GM11168 (cell line): ENCODE measurements around the gene KCNH2.
"Not testable (repeated sequence)": the region's sequence is repeated elsewhere in the genome, so short reads cannot be mapped to it uniquely, and the experiment has no call there.

ENCODE experiments used
- in situ Hi-C: fragments of 300-500 bp; cut with MboI; formaldehyde crosslinking; loops from one replicate; pipeline ENCODE4 v1.12.0; 2022; ENCODE audit warnings: low sequenced_read_pairs; ENCODE audit not compliant: unreplicated experiment

The KCNH2 gene

DNA sequence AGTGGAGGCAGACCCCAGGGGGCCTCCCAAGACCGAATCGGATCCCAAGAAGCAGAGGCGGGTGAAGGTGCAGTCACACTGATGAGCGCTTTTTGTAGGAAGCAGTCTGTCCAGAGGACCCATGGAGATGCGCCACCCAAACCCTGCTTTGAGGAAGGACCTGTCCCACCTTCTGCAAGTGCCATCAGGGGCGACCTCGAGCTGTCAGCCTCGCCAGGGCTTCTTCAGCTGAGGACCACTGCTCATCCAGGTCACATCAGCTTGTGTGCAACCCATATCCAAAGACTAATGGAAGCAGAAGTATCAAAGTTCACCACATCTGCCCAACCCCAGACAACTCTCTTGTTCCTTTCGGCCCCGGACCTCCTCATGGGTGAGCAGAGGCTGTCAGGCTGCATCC, 61.5 kb downstream of the KCNH2 start:
- in situ Hi-C loops: no loop called here

DNA sequence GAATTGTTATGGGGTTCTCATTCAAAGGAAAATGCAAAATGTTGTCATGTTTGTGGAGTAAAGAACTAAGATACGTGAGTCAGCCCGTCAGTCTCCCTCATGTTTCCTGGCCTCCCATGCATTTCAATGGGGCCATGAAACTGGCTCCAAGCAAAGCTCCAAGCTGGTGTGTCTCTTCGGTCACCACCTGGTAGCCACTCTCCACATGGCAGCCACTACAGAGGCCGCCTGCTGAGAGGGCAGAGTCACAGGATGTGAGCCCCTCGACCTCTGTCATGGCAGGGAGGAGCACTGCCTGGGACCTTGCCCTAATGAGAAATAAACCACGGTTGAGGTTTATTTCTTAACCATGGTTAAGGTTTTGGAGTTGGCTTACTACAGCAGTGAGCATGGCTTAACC, 63.2 kb downstream of the KCNH2 start:
- in situ Hi-C loops: no loop called here

DNA sequence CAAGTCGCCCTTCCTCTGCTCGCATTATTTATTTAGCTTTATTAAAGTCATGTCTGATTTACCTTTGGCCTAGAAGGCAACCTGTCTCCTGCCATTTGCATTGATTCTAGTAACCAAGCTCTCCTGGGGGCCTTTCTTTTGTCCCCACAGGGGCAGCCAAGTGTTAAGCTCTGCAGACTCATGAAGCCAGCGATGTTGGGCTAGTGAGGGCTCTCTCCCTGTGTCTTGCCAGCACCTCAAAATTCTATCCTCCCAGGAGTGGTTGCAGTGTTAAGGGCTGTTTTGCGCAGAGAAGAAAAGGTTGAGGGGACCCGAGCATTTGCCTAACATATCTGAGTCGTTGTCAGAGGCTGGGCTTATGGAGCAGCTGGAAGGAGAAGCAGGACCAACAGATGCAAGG, 63.9 kb downstream of the KCNH2 start:
- in situ Hi-C loops: no loop called here

DNA sequence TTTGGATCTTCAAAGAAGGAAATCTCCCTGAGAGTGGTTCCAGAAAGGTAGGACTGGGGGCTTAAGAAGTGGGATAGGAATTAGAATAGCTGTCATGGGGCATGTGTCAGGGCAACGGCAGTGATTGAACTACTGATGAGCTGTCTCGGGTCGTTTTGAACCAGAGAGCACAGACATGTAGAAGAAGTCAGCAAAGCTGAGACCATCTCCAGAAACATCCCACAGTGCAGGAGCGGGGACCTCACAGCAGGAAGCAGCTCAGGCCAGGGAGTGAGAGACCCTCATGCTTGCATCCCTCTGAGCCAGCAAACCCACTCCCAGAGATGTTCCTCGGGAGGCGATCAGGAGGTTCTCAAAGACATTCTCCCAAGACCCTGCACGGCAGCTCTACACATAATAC, 65.7 kb downstream of the KCNH2 start:
- in situ Hi-C loops: no loop called here

DNA sequence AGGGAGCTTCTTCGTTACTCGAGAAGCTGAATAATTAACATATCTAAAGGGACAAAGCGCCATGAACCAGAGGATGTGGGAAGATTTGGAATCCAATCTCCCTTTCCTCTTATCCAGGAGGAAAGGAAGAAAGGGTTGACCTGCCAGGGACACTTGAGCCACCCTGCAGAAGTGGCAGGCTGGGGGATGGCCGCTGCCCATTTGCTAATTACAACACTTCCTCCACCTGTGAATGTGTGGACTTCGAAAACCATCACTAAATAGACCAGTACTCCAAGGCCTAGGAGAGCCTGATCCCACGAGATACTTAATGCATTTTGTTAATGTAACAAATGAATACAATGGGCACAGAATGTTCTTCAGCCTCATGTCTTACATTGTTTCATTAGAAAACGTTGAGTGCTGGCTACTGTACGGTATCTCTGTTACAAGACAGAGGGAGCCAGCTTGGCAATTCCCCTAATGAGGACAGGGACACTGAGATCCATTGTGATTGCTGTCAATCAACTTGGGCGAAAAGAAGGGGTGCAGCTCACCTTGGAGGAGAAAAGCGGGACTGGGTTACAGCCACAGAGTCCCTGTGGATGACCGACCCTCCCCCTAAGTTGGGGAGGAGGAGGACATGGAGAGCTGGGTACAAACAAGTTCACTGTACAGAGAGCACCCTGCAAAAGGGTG, 66.4 kb downstream of the KCNH2 start:
- in situ Hi-C loops: no loop called here

DNA sequence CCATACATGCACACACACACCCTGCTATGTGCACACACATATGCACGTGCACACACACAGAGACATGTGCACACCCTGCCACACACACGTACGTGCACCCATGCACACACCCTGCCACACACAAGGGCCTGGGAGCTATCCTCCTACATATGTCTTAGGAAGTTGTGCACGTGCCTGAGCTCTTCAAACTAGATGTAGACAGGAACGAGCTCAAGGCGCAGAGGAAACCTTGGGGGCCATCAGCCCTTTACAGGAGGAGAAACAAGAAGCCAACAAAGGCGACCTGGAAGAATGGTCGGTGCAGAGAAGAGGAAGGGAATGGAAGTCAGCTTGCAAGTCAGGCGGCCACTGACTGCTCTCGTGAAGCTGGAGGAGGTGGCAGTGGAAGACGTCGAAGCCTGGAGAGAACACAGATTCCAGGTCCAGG, 67.1 kb downstream of the KCNH2 start:
- in situ Hi-C loops: no loop called here

DNA sequence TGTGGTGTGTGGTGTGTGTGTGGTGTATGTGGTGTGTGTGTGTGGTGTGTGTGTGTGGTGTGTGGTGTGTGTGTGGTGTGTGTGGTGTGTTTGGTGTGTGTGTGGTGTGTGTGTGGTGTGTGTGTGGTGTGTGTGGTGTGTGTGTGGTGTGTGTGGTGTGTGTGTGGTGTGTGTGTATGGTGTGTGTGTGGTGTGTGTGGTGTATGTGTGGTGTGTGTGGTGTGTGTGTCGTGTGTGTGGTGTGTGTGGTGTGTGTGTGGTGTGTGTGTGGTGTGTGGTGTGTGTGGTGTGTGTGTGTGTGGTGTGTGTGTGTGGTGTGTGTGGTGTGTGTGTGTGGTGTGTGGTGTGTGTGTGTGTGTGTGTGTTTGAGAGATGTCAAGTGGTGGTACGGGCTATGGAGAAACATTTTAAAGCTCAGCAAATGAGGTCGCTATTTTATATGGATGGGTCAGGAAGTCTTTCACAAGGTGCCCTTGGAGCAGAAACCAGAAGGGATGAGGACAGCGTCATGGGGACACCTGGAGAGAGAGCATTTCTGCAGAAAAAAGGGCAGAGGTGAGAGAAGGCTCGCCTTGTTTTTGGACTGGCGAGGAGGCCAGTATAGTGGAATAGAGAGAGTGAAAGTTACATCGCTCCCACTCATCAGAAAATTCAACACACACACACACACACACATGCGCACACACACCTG, 67.7 kb downstream of the KCNH2 start:
- in situ Hi-C loops: not testable (repeated sequence)

DNA sequence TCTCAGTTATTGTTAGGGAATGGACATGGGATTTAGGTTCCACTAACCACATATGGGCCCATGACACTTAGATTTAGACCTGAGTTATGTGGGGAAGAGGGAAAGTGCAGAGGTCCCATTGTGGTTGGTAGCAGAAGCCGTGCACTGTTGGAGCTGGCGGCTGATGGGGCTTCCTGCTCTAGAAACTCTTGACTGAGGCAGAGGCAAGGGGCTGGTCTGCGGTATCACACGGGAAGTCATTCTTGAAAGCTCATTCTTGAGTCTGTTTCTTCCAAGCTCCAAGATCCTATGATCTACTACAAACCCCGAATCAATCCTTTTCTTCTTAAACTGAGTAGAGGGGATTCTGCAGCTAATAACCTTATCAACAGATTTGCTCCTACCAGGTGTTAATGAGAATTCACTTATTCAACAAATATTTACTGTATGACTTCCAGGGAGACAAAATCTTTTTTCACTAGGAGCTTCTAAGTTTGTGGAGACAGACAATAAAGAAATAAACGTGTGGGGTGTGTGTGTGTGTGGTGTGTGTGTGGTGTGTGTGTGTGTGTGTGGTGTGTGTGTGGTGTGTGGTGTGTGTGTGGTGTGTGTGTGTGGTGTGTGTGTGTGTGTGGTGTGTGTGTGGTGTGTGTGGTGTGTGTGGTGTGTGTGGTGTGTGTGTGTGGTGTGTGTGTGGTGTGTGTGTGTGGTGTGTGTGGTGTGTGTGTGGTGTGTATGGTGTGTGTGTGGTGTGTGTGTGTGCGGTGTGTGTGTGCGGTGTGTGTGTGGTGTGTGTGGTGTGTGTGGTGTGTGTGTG, 68.7 kb downstream of the KCNH2 start:
- in situ Hi-C loops: loop anchor here (10.0 kb wide), 1 partner anchor 105 kb away; no protein-coding TSS in a partner anchor

DNA sequence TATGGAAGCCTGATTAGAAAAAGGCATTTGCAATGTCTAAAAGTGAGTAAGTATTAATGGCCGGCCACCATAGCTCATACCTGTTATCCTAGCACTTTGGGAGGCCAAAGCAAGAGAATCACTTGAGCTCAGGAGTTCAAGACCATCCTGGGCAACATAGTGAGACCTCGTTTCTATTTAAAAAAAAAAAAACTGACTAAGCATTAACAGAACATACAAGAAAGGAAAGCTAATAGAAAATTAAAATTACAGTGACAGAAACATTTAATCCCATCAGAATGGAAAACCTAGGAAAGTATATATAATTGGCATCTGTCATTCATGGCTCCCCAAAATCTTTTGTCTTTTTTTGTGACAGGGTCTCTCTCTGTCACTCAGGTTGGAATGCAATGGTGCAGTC, 69.9 kb downstream of the KCNH2 start:
- in situ Hi-C loops: loop anchor here (10.0 kb wide), 1 partner anchor 107 kb away; no protein-coding TSS in a partner anchor

DNA sequence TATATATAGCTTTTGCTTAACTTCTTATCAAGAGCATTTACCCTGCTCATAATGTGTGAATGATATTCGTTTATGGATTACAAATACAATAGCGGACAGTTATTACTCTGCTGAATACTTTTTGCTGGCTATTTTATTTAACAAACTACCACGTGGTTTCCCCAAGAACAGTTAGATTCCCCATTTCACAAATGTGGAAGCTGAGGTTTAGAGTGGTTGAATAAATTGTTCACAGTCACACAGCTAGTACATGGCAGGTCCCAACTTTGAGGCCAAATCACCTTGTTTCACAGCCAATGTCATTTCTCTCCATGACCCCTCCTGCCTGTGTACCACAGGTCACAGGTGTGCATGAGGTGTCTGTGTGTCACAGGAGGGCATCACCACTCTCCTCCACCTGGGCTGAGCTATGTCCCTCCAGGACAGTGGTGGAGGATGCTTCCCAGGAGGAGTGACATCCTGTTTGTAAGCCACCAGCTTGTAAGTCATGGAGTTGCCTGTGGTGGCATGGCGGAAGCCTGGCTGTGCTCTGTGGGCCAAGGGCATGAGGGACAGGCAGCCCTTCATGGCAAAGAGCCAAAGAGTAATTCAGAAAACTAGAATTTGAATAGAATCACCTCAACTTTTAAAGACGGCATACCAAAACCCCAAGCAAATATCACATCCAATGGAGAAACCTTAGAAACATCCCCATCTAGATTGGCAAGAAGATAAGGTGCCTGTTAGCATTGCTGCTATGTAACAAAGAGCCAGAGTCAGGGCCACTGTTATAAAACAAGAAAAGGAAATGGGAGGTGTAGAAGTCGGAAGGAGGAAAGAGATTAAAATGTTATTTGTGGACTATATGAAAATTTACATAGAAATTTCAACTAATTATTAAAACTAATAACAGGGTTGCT, 73.9 kb downstream of the KCNH2 start:
- in situ Hi-C loops: loop anchor here (10.0 kb wide), 1 partner anchor 111 kb away; no protein-coding TSS in a partner anchor

DNA sequence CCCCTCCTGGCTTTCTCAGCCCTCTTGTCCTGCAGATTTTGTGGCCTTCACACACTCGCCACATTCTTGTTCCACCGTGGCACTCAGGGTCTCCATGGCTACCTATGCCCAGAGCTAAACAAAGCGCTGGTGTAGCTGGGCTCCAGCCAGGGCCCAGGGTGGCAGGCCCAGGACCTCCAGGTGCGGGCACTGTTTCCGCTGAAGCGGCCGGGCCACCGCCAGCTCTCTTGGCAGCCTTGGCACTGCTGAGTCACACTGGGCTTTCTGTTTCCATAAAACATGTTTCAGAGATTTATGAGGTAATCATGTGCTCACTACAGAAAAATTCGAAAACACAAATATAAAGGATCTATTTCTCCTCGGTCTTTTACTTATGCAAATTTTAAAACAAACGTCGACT, 74.5 kb downstream of the KCNH2 start:
- in situ Hi-C loops: loop anchor here (10.0 kb wide), 1 partner anchor 111 kb away; no protein-coding TSS in a partner anchor

DNA sequence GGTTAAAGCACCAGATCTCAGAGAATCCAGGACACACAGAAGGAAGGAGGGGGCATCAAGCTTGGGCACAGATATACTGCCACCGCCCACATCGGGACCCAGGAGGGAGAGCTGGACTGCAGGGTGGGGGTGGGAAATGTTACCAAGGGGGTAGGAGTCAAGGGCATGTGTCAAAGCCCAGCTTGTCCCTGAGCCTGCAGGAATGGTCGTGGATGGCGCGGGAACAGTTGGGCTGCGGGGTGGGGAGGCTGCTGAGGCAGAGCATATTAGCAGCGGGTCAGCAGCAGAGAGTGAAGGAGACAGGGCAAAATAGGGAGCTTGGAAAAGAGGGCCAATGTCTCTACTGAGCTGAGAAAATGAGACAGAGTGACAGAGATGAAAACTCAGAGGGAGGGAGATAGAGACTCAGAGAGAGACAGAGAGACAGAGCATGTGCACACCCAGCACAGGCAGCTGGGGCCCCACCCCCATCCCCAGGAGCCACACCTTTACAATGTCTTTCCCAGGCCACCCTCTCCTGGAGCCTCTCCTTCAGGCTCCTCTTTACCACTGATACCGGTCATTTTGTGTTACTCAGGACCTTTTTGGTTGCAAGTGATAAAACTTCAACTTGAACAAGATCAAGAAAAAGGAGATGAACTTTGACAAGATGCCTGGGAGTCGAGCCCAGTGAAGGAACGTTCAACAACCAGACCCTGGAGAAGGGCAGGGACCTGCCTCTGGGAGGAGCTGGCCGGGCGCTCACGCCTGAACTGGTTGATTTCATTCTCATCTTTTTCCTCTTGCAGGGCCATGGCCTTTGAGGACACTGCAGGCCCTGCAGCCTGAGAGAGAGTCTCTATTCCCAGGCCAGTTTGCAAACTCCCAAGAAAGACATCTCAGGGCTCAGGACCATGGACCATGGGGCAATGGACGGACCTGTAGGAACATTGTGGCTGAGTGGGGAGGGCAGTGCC, 75.8 kb downstream of the KCNH2 start:
- in situ Hi-C loops: loop anchor here (10.0 kb wide), 1 partner anchor 112 kb away; no protein-coding TSS in a partner anchor

DNA sequence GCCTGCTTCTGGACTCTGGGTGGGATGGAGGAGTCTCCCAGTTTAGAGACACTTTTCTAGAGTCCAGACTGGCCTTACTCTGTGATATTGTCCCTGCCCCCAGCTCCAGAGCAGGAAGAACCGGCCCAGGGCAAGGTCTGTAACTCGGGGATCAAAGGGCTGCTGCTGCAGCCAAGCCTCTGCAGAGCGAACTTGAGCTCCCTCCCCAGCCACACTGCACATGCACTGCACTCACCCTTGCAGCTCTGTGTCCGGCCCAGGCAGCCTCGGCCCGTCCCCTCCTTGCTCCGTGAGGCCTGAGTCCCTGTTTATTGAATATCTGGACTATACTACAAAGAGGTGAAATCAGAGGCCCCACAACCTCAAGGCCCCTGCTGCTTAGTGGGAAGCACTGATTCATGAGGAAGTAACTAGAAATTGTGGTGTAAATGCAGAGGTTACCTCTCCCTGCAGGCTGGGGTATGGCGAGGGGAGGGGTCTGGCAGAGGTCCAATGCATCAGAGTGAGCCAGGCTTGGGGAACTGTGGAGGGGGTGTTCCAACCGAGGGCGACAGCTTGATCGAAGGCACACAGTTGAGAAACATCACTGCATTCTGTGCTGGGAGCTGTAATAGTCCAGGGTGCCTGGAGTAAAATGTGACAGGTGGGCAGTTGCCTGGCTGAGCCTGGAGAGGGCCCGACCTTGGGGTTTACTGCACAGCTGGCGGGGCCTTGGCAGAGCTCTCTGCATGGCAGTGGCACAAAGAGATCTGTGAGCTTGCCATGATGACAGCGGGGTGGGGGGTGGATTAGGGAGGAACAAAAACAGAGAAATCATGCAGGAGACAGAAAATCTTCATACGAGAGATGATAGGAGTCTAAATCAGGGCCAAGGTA, 76.7 kb downstream of the KCNH2 start:
- in situ Hi-C loops: loop anchor here (10.0 kb wide), 1 partner anchor 113 kb away; no protein-coding TSS in a partner anchor

DNA sequence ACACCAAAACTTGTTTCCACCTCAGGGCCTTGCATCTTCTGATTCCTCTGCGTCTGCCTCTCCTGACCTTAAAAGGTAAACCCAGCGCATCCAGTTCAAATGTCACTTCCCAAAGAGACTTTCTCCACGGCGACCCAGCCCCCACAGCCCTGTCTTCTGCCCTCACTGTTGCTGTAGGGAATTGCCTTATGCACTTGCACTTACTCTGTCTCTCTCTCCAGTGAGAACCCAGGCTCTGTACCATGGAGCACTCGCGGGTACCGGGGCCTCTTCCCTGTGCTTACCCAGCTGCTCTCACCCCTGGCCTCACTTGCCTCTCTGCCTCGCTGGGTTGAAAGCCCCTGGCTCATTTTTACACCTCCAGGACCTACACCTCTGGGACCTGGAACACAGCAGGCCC, 77.4 kb downstream of the KCNH2 start:
- in situ Hi-C loops: loop anchor here (10.0 kb wide), 1 partner anchor 114 kb away; no protein-coding TSS in a partner anchor

DNA sequence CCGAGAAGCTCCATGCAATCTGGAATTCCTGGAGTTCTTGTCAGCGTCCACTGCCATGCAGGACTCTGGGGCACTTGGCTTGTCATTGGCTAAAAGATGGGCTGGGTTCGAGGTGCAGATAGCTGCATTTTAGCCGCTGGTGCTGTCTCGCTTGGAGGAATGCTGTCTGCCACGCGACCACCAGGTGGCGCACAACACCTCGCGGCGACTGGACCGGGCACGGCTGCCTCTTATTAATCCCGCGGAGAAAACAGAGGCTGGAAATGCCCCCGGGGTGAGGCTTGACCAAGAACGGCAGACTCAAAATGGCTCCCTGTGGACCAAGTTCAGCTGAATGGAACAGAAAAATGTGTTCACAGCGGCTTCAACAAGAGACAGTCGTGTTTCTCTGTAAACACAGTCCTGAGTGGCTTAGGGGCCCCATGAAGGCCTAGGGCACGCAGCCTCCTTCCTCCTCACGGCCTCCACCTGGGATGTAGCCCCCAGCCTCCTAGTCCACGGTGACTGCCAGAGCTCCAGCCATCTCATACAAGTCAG, 79.6 kb downstream of the KCNH2 start:
- in situ Hi-C loops: no loop called here

DNA sequence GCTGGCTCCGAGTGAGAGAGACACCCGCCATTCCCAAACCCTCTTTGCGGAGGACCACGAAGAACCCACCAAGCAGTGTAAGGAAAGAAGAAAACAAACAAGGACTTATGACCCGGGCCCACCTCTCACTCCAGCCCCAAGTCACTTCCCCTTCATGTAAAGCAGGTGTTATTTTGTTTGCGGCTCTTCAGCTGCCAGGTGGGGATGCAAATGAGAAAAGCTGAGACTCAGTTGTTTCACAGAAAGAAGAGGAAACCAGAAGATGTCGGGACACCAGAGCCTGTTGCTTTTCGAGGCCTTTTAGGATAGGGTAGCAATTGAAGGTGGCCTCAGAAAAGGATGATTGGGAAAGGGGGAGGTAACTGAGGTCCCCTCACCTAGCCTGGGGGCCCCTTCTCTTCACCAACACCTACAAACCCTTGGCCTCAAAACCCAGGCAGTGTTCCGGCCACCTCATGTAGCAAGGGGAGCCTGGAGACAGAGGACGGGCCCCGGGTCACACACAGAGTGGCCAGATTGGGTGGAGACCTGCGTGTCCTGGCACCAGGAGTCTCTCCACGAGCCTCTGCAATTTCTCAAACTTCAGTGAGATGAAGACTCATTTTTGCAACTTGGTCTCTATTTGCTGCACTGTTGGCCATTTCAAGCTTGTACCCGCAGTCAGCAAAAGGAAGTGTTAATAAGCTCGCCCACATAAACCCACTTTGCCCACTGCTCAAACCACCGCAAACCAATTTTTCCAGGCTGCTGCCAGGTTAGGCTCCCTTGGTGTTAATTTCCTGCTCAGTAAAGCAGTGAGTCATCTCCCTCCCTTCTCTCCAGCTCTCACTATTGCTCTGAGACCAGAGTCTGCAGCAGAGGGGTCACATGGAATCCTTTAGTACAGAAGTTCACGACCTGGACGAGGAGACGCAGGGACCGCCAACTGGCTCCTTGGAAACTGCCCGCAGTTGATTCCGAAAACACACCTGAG, 80.3 kb downstream of the KCNH2 start:
- in situ Hi-C loops: no loop called here
